Fibroblast of pulmonary artery (primary cell): ENCODE measurements around the gene TPR.

Experiments used
- DNase-seq: peaks from one replicate; pipeline ENCODE4 v3.0.0-alpha.2; 2010; ENCODE audit warnings: low read depth
- H3K4me3 ChIP-seq: replicated peaks from 2 replicates; pipeline ENCODE4 v1.5.1; 2011; ENCODE audit warnings: low read depth, mild to moderate bottlenecking, control low read depth, low read length, moderate library complexity
- TF ChIP-seq, protein P1 (sequence below): IDR thresholded peaks from 2 replicates; pipeline ENCODE4 v1.5.1; 2011; ENCODE audit warnings: mild to moderate bottlenecking, control low read depth, low read length, inconsistent platforms; ENCODE audit errors: missing control alignments

TPR gene

DNA sequence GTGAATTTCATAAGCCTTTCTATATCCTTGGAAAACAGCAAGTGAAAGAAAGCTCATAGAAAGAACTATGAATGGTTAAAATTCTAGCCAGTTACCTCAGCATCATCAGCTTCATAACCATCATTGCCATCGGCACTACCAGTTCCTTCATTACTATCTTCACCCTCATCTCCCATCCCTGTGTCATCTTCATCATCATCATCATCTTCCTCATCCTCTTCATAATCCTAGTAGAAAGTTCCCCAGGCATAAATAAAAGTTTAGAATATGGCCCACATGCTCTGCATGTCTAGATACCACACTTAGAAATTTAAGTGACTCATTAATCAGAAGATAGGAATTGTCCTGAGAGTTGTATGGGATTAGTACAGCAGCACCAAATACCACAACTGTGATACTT, 49.0 kb downstream of the TPR start:
- TF ChIP-seq, protein P1, sequence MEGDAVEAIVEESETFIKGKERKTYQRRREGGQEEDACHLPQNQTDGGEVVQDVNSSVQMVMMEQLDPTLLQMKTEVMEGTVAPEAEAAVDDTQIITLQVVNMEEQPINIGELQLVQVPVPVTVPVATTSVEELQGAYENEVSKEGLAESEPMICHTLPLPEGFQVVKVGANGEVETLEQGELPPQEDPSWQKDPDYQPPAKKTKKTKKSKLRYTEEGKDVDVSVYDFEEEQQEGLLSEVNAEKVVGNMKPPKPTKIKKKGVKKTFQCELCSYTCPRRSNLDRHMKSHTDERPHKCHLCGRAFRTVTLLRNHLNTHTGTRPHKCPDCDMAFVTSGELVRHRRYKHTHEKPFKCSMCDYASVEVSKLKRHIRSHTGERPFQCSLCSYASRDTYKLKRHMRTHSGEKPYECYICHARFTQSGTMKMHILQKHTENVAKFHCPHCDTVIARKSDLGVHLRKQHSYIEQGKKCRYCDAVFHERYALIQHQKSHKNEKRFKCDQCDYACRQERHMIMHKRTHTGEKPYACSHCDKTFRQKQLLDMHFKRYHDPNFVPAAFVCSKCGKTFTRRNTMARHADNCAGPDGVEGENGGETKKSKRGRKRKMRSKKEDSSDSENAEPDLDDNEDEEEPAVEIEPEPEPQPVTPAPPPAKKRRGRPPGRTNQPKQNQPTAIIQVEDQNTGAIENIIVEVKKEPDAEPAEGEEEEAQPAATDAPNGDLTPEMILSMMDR: no peak
- no peak overlapping the region for H3K4me3 ChIP-seq
- DNase-seq: no peak

DNA sequence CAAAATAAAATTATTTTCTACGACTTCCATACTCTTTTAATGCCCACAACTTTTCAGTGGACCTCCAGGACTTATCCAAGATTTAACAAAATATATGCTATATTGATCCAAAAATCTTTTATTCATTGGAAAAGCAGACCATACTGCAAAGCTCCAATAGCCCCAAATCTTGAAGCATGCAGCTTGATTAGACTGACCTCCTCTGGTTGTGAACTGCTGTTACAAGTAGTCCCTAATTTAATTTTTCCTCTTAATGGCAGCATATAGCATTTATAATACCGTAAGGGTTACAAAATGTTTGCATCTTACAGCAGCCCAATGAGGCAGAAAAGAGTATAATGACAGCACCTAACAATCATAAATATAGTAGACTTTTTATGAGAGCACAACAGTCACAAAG, 49.8 kb downstream of the TPR start:
- H3K4me3 ChIP-seq: no peak overlapping the region
- DNase-seq: peak; percentile 36

DNA sequence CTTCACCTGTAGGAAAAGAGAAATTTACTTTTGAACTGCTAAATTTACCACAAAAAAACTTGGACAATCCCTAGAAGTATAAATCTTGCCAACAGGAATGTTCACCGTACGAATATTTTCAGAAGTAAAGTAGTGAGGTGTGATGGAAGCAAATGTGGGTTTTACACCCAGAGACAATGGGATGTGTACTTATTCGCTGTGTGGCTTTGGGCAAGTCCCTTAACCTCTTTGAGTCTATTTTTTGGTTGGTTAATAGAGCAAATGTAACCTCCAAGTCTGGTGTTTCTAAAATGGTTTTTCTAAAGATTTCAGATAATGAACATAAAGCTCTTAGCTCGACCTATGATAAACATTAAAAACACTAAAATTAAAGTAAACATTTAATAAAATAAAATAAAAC, 51.2 kb downstream of the TPR start:
- TF ChIP-seq, protein P1: no peak
- DNase-seq: no peak
- H3K4me3 ChIP-seq: no peak overlapping the region

More for the DNA sequence above, 49.8 kb downstream of the TPR start:
- TF ChIP-seq, protein P1: peak; percentile 49

DNA sequence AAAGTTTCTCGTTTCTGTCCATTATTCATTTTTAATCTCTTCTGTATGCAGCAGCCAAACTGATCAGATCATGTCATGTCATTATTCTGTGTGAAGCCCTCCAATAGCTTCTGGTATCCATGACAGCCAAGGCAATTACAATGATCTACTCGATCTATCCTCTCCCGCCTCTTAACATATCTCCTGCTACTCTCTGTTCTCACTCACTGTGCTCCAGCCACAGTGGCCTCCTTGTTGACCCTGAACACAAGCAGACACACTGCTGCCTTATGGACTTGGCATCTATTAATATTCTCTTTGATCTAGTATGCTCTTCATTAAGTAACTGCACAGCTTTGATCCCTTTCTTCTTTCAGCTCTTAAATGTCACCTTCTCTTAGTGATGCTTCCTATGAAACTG, 59.5 kb downstream of the TPR start:
- no peak for DNase-seq
- no peak overlapping the region for H3K4me3 ChIP-seq
- TF ChIP-seq, protein P1: no peak

DNA sequence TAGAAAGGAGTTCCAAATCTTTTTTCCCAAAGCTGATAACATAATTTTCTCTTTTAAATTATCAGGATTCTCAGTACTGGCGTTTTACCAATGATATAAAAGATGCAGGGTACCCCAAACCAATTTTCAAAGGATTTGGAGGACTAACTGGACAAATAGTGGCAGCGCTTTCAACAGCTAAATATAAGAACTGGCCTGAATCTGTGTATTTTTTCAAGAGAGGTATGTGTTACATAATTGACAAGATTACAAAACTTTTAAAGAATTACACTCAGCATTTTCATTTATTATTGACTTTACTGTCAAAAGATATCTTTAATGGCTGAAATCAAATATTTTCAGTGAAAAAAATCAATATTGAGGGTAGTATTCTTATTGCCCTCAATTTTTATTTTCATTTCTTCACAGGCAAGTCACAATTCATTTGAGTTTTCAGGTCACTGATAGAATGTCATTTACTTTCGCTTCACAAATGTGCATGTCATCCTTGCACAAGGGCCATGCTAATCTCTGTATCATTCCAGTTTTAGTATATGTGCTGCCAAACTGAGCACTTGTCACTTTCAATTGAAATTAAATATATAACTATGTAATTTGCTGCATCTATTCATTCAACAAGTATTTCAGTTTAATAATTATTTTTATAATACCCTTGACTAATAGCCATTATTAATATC, 63.5 kb downstream of the TPR start:
- DNase-seq: no peak
- H3K4me3 ChIP-seq: no peak overlapping the region
- TF ChIP-seq, protein P1: no peak

DNA sequence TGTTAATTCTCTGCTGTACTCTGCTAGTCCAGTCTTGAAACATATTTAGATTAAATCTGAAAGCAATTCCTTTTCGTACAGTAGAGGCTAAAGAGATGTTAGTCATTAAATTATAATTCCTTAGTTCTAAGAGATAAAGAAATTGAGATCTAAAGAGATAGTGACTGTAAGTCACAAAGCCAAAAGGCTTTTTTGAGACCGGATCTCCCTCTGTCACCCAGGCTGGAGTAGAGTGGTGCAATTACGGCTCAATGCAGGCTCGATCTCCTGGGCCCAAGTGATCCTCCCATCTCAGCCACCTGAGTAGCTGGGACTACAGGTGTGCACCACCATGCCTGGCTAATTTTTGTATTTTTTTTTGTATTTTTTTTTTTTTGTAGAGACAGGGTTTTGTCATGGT, 64.7 kb downstream of the TPR start:
- H3K4me3 ChIP-seq: no peak overlapping the region
- TF ChIP-seq, protein P1: no peak
- DNase-seq: no peak
